T-cell (primary cell): ENCODE data around the gene SIRT7. TPM values are rescaled to one million over a fixed set of nuclear protein-coding genes. Genes with fewer than 3 reads are reported as not detected.

Source experiments
- ATAC-seq, 4 experiments: fragments of 200-7000 bp in 3 of 4; fragments of 150-1000 bp in 1 of 4; cut with Tn5 transposase; replicated peaks in 1 of 4; 1 replicate in 3 of 4; 2 replicates in 1 of 4; pipeline ENCODE4 v1.10.0; 2021; ENCODE audit warnings: moderate library complexity in 3 of 4, mild to moderate bottlenecking in 2 of 4, moderate number of reproducible peaks in 1 of 4
- CTCF ChIA-PET, 2 donors: fragments of 300-600 bp; sonication (Branson Sonifier 250); formaldehyde crosslinking; loops; one replicate each; lab custom pipeline; 2022; ENCODE audit warnings: antibody characterized with exemption in 2 of 2; lab: Charles Lee
- POLR2A ChIA-PET, 2 donors: fragments of 300-600 bp; sonication (Branson Sonifier 250); formaldehyde crosslinking; loops; one replicate each; lab custom pipeline; 2022; ENCODE audit warnings: antibody characterized with exemption in 2 of 2; lab: Charles Lee
- DNase-seq, 35 experiments: peaks; one replicate each; pipeline versions ENCODE4 v3.0.0 to v3.0.0-alpha.2; 2013 to 2023
- H3K27ac ChIP-seq: one replicate; pipeline ENCODE4 v1.5.1; 2013; ENCODE audit warnings: low read length
- H3K27me3 ChIP-seq, 2 experiments: replicated peaks in 1 of 2; 1 replicate in 1 of 2; 2 replicates in 1 of 2; pipeline versions ENCODE4 v1.6.1 to v1.7.0; 2013; ENCODE audit warnings: low read length in 1 of 2, mixed read lengths in 1 of 2; ENCODE audit not compliant: control insufficient read depth in 2 of 2, insufficient read depth in 2 of 2; ENCODE audit errors: extremely low read depth in 1 of 2
- H3K36me3 ChIP-seq, 2 donors: 1 replicate in 1 of 2; 2 replicates in 1 of 2; pipeline versions ENCODE4 v1.6.1 to v1.7.0; 2013; ENCODE audit warnings: low read length in 1 of 2; ENCODE audit not compliant: control insufficient read depth in 2 of 2, insufficient read depth in 1 of 2; ENCODE audit errors: extremely low read depth in 1 of 2
- H3K4me1 ChIP-seq, 2 experiments: 1 replicate in 1 of 2; 2 replicates in 1 of 2; pipeline versions ENCODE4 v1.6.1 to v1.7.0; 2013; ENCODE audit warnings: low read length in 2 of 2, mixed read lengths in 1 of 2; ENCODE audit not compliant: insufficient read depth in 2 of 2, control insufficient read depth in 1 of 2; ENCODE audit errors: extremely low read depth in 1 of 2
- H3K4me3 ChIP-seq, 2 donors: 1 replicate in 1 of 2; 2 replicates in 1 of 2; pipeline versions ENCODE4 v1.5.1 to v1.7.0; 2013; ENCODE audit warnings: mild to moderate bottlenecking in 2 of 2, low read length in 1 of 2, moderate library complexity in 1 of 2; ENCODE audit not compliant: control insufficient read depth in 1 of 2; ENCODE audit errors: extremely low read depth in 1 of 2
- H3K9me3 ChIP-seq: 2 replicates; pipeline ENCODE4 v1.7.0; 2013
- H3K27ac Mint-ChIP-seq, 2 donors: one replicate each; pipeline ENCODE4 v1.8.0; 2020 to 2021; ENCODE audit warnings: mild to moderate bottlenecking in 2 of 2, mixed read lengths in 2 of 2
- H3K27me3 Mint-ChIP-seq, 2 donors: one replicate each; pipeline ENCODE4 v1.8.0; 2021 to 2022; ENCODE audit warnings: mixed read lengths in 2 of 2
- H3K36me3 Mint-ChIP-seq: one replicate; pipeline ENCODE4 v1.8.0; 2021; ENCODE audit warnings: mixed read lengths
- H3K4me1 Mint-ChIP-seq, 3 donors: one replicate each; pipeline ENCODE4 v1.8.0; 2020 to 2022; ENCODE audit warnings: mixed read lengths in 3 of 3, mild to moderate bottlenecking in 1 of 3
- H3K4me3 Mint-ChIP-seq, 3 donors: one replicate each; pipeline ENCODE4 v1.8.0; 2020 to 2022; ENCODE audit warnings: mild to moderate bottlenecking in 3 of 3, mixed read lengths in 3 of 3, moderate library complexity in 3 of 3
- H3K9me3 Mint-ChIP-seq, 3 donors: one replicate each; pipeline ENCODE4 v1.8.0; 2020 to 2022; ENCODE audit warnings: mixed read lengths in 3 of 3
- WGBS: methylation state at CpG from one replicate; pipeline ENCODE4 v1.1.5; 2013; ENCODE audit warnings: missing lambda C conversion rate; ENCODE audit not compliant: insufficient coverage; 5-methylcytosine and 5-hydroxymethylcytosine counted together
- total RNA-seq, 35 experiments: library from RNA in 6 of 35; stranded (reverse) in 6 of 35; fragments of 120-200 nt in 1 of 35; gene quantifications; one replicate each; pipeline versions ENCODE4 v1.2.1 to v1.2.4 and lab custom pipeline; 2013 to 2026

The SIRT7 gene
- total RNA-seq, 5 donors from 2014 or later (not counting 1 experiment from before 2014, with no cell fraction given): 54.3 to 96.2 (median 77.4) TPM

GRCh38 chr17:81957691-81958432, 39.9 kb upstream of the SIRT7 start:
- no peaks in the 10 kb centered on the region for H3K9me3 Mint-ChIP-seq
- H3K27me3 ChIP-seq: peaks cover 5 to 67% of the 10 kb centered on the region in 2 experiments
- H3K4me3 Mint-ChIP-seq: peak overlapping the region in 1 of 3 donors; percentile 72
- POLR2A ChIA-PET: no interaction called here
- H3K4me1 Mint-ChIP-seq: peaks cover 0 to 13% (median 0%) of the 10 kb centered on the region in 3 donors
- H3K36me3 ChIP-seq: no peaks in the 10 kb centered on the region
- H3K9me3 ChIP-seq: no peaks in the 10 kb centered on the region
- peaks cover 0 to 22% of the 10 kb centered on the region in 2 donors for H3K27me3 Mint-ChIP-seq
- no peaks in the 10 kb centered on the region for H3K36me3 Mint-ChIP-seq
- no peak for DNase-seq
- H3K27ac Mint-ChIP-seq: no peak overlapping the region
- no peak overlapping the region for H3K4me3 ChIP-seq
- no peak overlapping the region for H3K27ac ChIP-seq
- ATAC-seq: no peak
- 85% methylated on average over 9 of the region's 19 CpGs for WGBS
- CTCF ChIA-PET: no interaction called here
- H3K4me1 ChIP-seq: peaks cover 7 to 22% of the 10 kb centered on the region in 2 experiments

GRCh38 chr17:81956607-81957589, 38.9 kb upstream of the SIRT7 start:
- Histone ChIP-seq H3K27ac (no peak overlapping the region), H3K4me3 (no peak overlapping the region), H3K27me3 (peaks cover 5 to 57% of the 10 kb centered on the region in 2 experiments), H3K9me3 (no peaks in the 10 kb centered on the region), H3K4me1 (peaks cover 11 to 25% of the 10 kb centered on the region in 2 experiments), H3K36me3 (no peaks in the 10 kb centered on the region)
- no peak overlapping the region for H3K4me3 Mint-ChIP-seq
- H3K36me3 Mint-ChIP-seq: no peaks in the 10 kb centered on the region
- peaks cover 2 to 11% (median 4%) of the 10 kb centered on the region in 3 donors for H3K4me1 Mint-ChIP-seq
- no peak overlapping the region for H3K27ac Mint-ChIP-seq
- H3K27me3 Mint-ChIP-seq: peaks cover 0 to 17% of the 10 kb centered on the region in 2 donors
- ChIA-PET POLR2A (no interaction called here), CTCF (no interaction called here)
- DNase-seq (no peak), ATAC-seq (no peak)
- WGBS: 92% methylated on average over 43 of the region's 45 CpGs
- H3K9me3 Mint-ChIP-seq: no peaks in the 10 kb centered on the region

GRCh38 chr17:81955756-81956544, 38.0 kb upstream of the SIRT7 start:
- peaks cover 0 to 17% of the 10 kb centered on the region in 2 donors for H3K27me3 Mint-ChIP-seq
- Histone ChIP-seq H3K36me3 (no peaks in the 10 kb centered on the region), H3K9me3 (no peaks in the 10 kb centered on the region), H3K27ac (no peak overlapping the region), H3K4me3 (no peak overlapping the region), H3K4me1 (peaks cover 9 to 22% of the 10 kb centered on the region in 2 experiments), H3K27me3 (peaks cover 5 to 53% of the 10 kb centered on the region in 2 experiments)
- WGBS: 90% methylated on average over 10 of the region's 13 CpGs
- H3K4me1 Mint-ChIP-seq: peaks cover 2 to 14% (median 7%) of the 10 kb centered on the region in 3 donors
- no peak overlapping the region for H3K4me3 Mint-ChIP-seq
- no peak overlapping the region for H3K27ac Mint-ChIP-seq
- no peaks in the 10 kb centered on the region for H3K36me3 Mint-ChIP-seq
- DNase-seq: no peak
- H3K9me3 Mint-ChIP-seq: no peaks in the 10 kb centered on the region
- ChIA-PET CTCF (interaction anchor here in 1 of 2 donors (0.6 kb wide), 1 partner anchor 284 kb away, joined by 4 read pairs; no protein-coding TSS in a partner anchor), POLR2A (interaction anchor here in 1 of 2 donors (0.6 kb wide), 1 partner anchor 28 kb away, joined by 3 read pairs; no protein-coding TSS in a partner anchor)
- no peak for ATAC-seq

DNA sequence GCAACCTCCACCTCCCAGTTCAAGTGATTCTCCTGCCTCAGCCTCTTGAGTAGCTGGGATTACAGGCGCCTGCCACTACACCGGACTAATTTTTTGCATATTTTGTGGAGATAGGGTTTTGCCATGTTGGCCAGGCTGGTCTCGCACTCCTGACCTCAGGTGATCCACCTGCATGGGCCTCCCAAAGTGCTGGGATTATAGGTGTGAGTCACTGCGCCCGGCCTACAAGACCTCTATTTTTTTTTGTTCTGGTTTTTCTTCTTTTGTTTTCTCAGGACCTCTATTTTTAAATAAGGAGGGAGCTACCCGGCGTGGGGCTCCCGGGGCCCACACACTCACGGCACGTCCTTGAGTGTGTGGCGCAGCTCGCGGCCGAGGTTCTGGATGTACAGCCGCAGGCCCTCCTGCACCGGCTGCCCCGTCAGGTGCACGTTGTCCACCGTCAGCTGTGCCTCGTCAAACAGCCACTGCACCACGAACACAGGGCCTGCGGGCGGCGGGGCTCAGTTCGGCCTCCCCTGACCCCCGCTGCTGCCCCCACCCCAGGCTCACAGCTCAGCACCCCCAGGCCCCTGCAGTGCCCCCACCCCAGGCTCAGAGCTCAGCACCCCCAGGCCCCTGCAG, 37.2 kb upstream of the SIRT7 start:
- no peak overlapping the region for H3K4me3 ChIP-seq
- ChIA-PET POLR2A (interaction anchor here in 1 of 2 donors (0.6 kb wide), 1 partner anchor 27 kb away, joined by 3 read pairs; no protein-coding TSS in a partner anchor), CTCF (interaction anchor here in 1 of 2 donors (0.6 kb wide), 1 partner anchor 285 kb away, joined by 4 read pairs; no protein-coding TSS in a partner anchor)
- Mint-ChIP-seq H3K4me1 (peaks cover 2 to 17% (median 7%) of the 10 kb centered on the region in 3 donors), H3K27me3 (peaks cover 0 to 17% of the 10 kb centered on the region in 2 donors), H3K9me3 (no peaks in the 10 kb centered on the region), H3K4me3 (no peak overlapping the region), H3K36me3 (no peaks in the 10 kb centered on the region), H3K27ac (no peak overlapping the region)
- peaks cover 5 to 48% of the 10 kb centered on the region in 2 experiments for H3K27me3 ChIP-seq
- no peaks in the 10 kb centered on the region for H3K36me3 ChIP-seq
- ATAC-seq (no peak), DNase-seq (no peak)
- H3K4me1 ChIP-seq: peaks cover 6 to 18% of the 10 kb centered on the region in 2 experiments
- WGBS: 99% methylated on average over 13 of the region's 26 CpGs
- no peak overlapping the region for H3K27ac ChIP-seq
- no peaks in the 10 kb centered on the region for H3K9me3 ChIP-seq

DNA sequence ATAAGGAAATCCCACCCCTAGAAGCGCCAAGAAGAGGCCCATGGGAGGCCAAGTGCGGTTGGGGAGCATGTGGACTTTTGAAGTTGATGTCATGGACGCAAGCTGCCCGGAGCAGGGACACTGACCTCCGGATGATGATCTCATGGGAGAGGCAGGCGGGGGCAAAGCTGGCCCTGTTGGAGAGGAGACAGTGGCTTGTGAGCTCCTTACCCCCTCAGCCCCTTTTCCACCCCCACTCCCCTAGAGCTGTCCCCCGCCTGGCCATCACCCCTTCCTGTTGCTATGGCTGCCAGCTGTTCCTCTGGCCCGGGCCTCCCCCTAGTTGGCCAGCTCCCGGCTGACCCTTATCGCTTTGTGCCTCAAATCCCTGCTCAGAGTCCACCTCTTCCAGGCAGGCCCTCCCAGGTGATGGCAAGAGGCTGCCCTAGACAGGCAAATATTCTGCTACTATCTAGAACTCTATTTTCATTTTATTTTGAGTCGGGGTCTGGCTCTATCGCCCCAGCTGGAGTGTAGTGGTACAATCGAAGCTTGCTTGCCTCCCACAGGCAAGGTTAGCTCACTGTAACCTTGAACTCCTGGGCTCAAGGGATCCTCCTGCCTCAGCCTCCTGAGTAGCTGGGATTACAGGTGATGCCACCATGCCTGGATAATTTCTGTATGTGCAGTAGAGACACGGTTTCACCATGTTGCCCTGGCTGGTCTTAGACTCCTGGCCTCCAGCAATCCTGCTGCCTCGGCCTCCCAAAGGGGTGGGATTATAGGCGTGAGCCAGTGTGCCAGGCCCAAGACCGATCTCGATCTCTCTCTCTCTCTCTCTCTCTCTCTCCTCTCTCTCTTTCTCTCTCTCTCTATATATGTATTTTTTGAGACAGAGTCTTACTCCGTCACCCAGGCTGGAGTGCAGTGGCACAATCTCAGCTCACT, 36.4 kb upstream of the SIRT7 start:
- Histone ChIP-seq H3K4me3 (no peak overlapping the region), H3K4me1 (peaks cover 5 to 13% of the 10 kb centered on the region in 2 experiments), H3K27me3 (peaks cover 5 to 44% of the 10 kb centered on the region in 2 experiments), H3K9me3 (no peaks in the 10 kb centered on the region), H3K27ac (no peak overlapping the region), H3K36me3 (no peaks in the 10 kb centered on the region)
- CTCF ChIA-PET: no interaction called here
- ATAC-seq (no peak), DNase-seq (no peak)
- no peak overlapping the region for H3K4me3 Mint-ChIP-seq
- no peak overlapping the region for H3K27ac Mint-ChIP-seq
- whole genome bisulfite sequencing: 94% methylated on average over 5 of the region's 19 CpGs
- peaks cover 2 to 17% (median 7%) of the 10 kb centered on the region in 3 donors for H3K4me1 Mint-ChIP-seq
- no peaks in the 10 kb centered on the region for H3K9me3 Mint-ChIP-seq
- peaks cover 0 to 17% of the 10 kb centered on the region in 2 donors for H3K27me3 Mint-ChIP-seq
- no peaks in the 10 kb centered on the region for H3K36me3 Mint-ChIP-seq
- POLR2A ChIA-PET: no interaction called here
